Thyroid gland (tissue), 4 donors: Measurements from ENCODE around the gene F8A1.

ENCODE experiments used
- CTCF ChIP-seq, 6 experiments: fragments of 200-600 bp in 3 of 6; fragments of 450-650 bp in 3 of 6; sonication (generic) in 3 of 6; IDR thresholded peaks; one replicate each; pipeline ENCODE4 v1.5.1; 2016 to 2019; ENCODE audit warnings: antibody characterized with exemption in 6 of 6, mild to moderate bottlenecking in 2 of 6, inconsistent platforms in 1 of 6, moderate library complexity in 1 of 6
- POLR2A ChIP-seq, 2 donors: fragments of 450-650 bp; IDR thresholded peaks; one replicate each; pipeline ENCODE4 v1.6.1; 2017; ENCODE audit warnings: antibody characterized with exemption in 2 of 2, mild to moderate bottlenecking in 2 of 2, moderate library complexity in 1 of 2

- no peak for TF ChIP-seq POLR2A (IDR thresholded peaks at IDR 0.05)
- TF ChIP-seq CTCF (IDR thresholded peaks at IDR 0.05): no peak
Observed at GRCh38 chrX:154908821-154909220, 22.7 kb downstream of the F8A1 start.
